GM12878 (cell line): ENCODE data around the gene EEPD1. TPM values are rescaled to one million over a fixed set of nuclear protein-coding genes. Genes with fewer than 3 reads are reported as not detected.

ENCODE experiments used
- ATAC-seq: fragments of 200-7000 bp; cut with Tn5 transposase; 3 replicates; pipeline ENCODE4 v1.9.1; 2020; ENCODE audit warnings: mild to moderate bottlenecking, moderate library complexity
- BruUV-seq: library from RNA; stranded (reverse); fragments of 400-500 nt; replicated peaks from 2 replicates; lab custom pipeline; 2021; lab: Mats Ljungman, UMichigan
- CTCF ChIA-PET: fragments of 300-600 bp; sonication (Branson Sonifier 250); formaldehyde crosslinking; extraction: SDS; loops from one replicate; lab custom pipeline; 2021; ENCODE audit warnings: inconsistent platforms; lab: Yijun Ruan, JAX
- POLR2A ChIA-PET: fragments of 350-600 bp; formaldehyde crosslinking; extraction: SDS; loops from one replicate; lab custom pipeline; 2021; ENCODE audit warnings: inconsistent platforms; lab: Charles Lee
- RAD21 ChIA-PET: fragments of 300-600 bp; sonication (Branson Sonifier 250); formaldehyde crosslinking; loops from one replicate; lab custom pipeline; 2023; ENCODE audit warnings: antibody characterized with exemption; ENCODE audit not compliant: unreplicated experiment; lab: Charles Lee
- SMC1A ChIA-PET: fragments of 300-600 bp; sonication (Branson Sonifier 250); formaldehyde crosslinking; loops from one replicate; lab custom pipeline; 2023; ENCODE audit not compliant: unreplicated experiment, uncharacterized antibody; lab: Charles Lee
- DNase-seq: peaks from one replicate; pipeline ENCODE4 v3.0.0-alpha.2; 2011; ENCODE audit warnings: low read depth, low spot score
- FAIRE-seq: peaks from 3 replicates; lab custom pipeline; 2011; peaks lifted over from hg19 to GRCh38; lab: Jason Lieb, UNC
- H2AFZ ChIP-seq: 2 replicates; pipeline ENCODE4 v1.6.0; 2011; ENCODE audit warnings: low read depth, low read length, control low read depth; ENCODE audit not compliant: control insufficient read depth
- H3K27ac ChIP-seq: 2 replicates; pipeline ENCODE4 v1.5.1; 2011; ENCODE audit warnings: control low read depth; ENCODE audit not compliant: control insufficient read depth, insufficient read depth
- H3K27me3 ChIP-seq, 2 experiments: replicated peaks in 1 of 2; 2 replicates each; pipeline versions ENCODE4 v1.6.0 to v1.6.1; 2011; ENCODE audit warnings: low read length in 1 of 2; ENCODE audit not compliant: control insufficient read depth in 2 of 2, insufficient read depth in 2 of 2
- H3K36me3 ChIP-seq, 2 experiments: 2 replicates each; pipeline ENCODE4 v1.5.1; 2011; ENCODE audit warnings: low read length in 1 of 2; ENCODE audit not compliant: control insufficient read depth in 2 of 2, insufficient read depth in 2 of 2
- H3K4me1 ChIP-seq: 2 replicates; pipeline ENCODE4 v1.6.1; 2011; ENCODE audit warnings: mild to moderate bottlenecking, low read length, moderate library complexity, mixed read lengths; ENCODE audit not compliant: control insufficient read depth, insufficient read depth
- H3K4me2 ChIP-seq: 2 replicates; pipeline ENCODE4 v1.6.0; 2011; ENCODE audit warnings: control low read depth; ENCODE audit not compliant: control insufficient read depth, insufficient read depth
- H3K4me3 ChIP-seq: fragments of 200-600 bp; sonication (generic); 2 replicates; pipeline ENCODE4 v1.5.1; 2016
- H3K79me2 ChIP-seq: 2 replicates; pipeline ENCODE4 v1.6.0; 2011; ENCODE audit warnings: low read length; ENCODE audit not compliant: control insufficient read depth, insufficient read depth
- H3K9ac ChIP-seq: 2 replicates; pipeline ENCODE4 v1.8.0; 2011; ENCODE audit warnings: low read length, control low read depth, mixed read lengths; ENCODE audit not compliant: control insufficient read depth, insufficient read depth
- H3K9me3 ChIP-seq: replicated peaks from 3 replicates; pipeline ENCODE4 v1.5.1; 2011; ENCODE audit warnings: mild to moderate bottlenecking, low read length; ENCODE audit not compliant: control insufficient read depth, insufficient read depth
- H4K20me1 ChIP-seq: 2 replicates; pipeline ENCODE4 v1.6.0; 2011; ENCODE audit not compliant: control insufficient read depth, insufficient read depth
- ASH2L ChIP-seq: fragments of 300-600, 200-600 bp; sonication (generic); IDR thresholded peaks from 2 replicates; pipeline ENCODE4 v1.6.1; 2017; ENCODE audit warnings: low read depth, mild to moderate bottlenecking, borderline replicate concordance
- EP300 ChIP-seq, 2 experiments: fragments of 150-350 bp in 1 of 2; IDR thresholded peaks; 2 replicates each; pipeline ENCODE4 v1.6.1; 2011 to 2012; ENCODE audit warnings: low read depth in 2 of 2, low read length in 2 of 2, borderline replicate concordance in 1 of 2, improper control_type of control experiment in 1 of 2, inconsistent platforms in 1 of 2; ENCODE audit not compliant: control insufficient read depth in 1 of 2
- HDAC2 ChIP-seq: fragments of 200-600 bp; sonication (generic); IDR thresholded peaks from 2 replicates; pipeline ENCODE4 v1.6.1; 2017
- HDGF ChIP-seq: fragments of 450-650 bp; IDR thresholded peaks from 2 replicates; pipeline ENCODE4 v1.6.1; 2016; ENCODE audit warnings: antibody characterized with exemption
- IKZF1 ChIP-seq: fragments of 450-650 bp; conservative IDR thresholded peaks from 2 replicates; pipeline ENCODE4 v1.6.1; 2017; ENCODE audit warnings: antibody characterized with exemption, mild to moderate bottlenecking
- KLF5 ChIP-seq: fragments of 450-650 bp; IDR thresholded peaks from 2 replicates; pipeline ENCODE4 v1.6.1; 2014; ENCODE audit warnings: mild to moderate bottlenecking; ENCODE audit not compliant: partially characterized antibody
- MLLT1 ChIP-seq: fragments of 450-650 bp; IDR thresholded peaks from 2 replicates; pipeline ENCODE4 v1.6.1; 2016; ENCODE audit warnings: mild to moderate bottlenecking
- NKRF ChIP-seq: fragments of 450-650 bp; conservative IDR thresholded peaks from 2 replicates; pipeline ENCODE4 v1.6.1; 2017; ENCODE audit warnings: mild to moderate bottlenecking, moderate library complexity
- PRDM15 ChIP-seq: fragments of 450-650 bp; formaldehyde crosslinking; IDR thresholded peaks from 2 replicates; pipeline ENCODE4 v1.4.0; 2020; ENCODE audit warnings: mild to moderate bottlenecking, moderate library complexity
- RBBP5 ChIP-seq: fragments of 200-600 bp; sonication (generic); conservative IDR thresholded peaks from 2 replicates; pipeline ENCODE4 v1.6.1; 2016
- SIN3A ChIP-seq: IDR thresholded peaks from 2 replicates; pipeline ENCODE4 v1.6.1; 2012; ENCODE audit warnings: low read depth, low read length, improper control_type of control experiment
- ZBED1 ChIP-seq: IDR thresholded peaks from 2 replicates; pipeline ENCODE4 v1.6.1; 2016; ENCODE audit warnings: borderline replicate concordance
- ZNF592 ChIP-seq: fragments of 450-650 bp; IDR thresholded peaks from 2 replicates; pipeline ENCODE4 v1.6.1; 2017; ENCODE audit warnings: mild to moderate bottlenecking, moderate library complexity
- ZNF622 ChIP-seq: fragments of 450-650 bp; IDR thresholded peaks from 2 replicates; pipeline ENCODE4 v1.6.1; 2017; ENCODE audit warnings: mild to moderate bottlenecking, inconsistent platforms
- WGBS: methylation state at CpG from one replicate; pipeline ENCODE4 v1.1.6; 2016; ENCODE audit warnings: low lambda C conversion rate; ENCODE audit not compliant: insufficient replicate concordance, insufficient coverage; ENCODE audit errors: missing lambda C conversion rate; 5-methylcytosine and 5-hydroxymethylcytosine counted together
- in situ Hi-C: fragments of 300-500 bp; cut with MboI; formaldehyde crosslinking; loops from 9 replicates; pipeline ENCODE4 v1.14.3; 2018; ENCODE audit warnings: mixed read lengths
- intact Hi-C: fragments of 100-400 bp; cut with micrococcal nuclease; formaldehyde crosslinking; loops from one replicate; pipeline ENCODE4 v1.14.2; 2022; ENCODE audit not compliant: unreplicated experiment
- polyA plus RNA-seq, 11 experiments: library from polyadenylated mRNA; depleted of rRNA in 4 of 11; unstranded in 6 of 11; stranded (reverse) in 5 of 11; fragments of >200 nt; fragmentation: Nextera tagmentation in 4 of 11; fragmentation: Illumina TruSeq in 1 of 11; extraction: Ambion mirVana in 4 of 11; extraction: Trizol in 1 of 11; gene quantifications; 1 replicate in 1 of 11; 2 replicates in 10 of 11; pipeline versions ENCODE4 v1.2.1 to v1.2.3, GENCODE V29; 2011 to 2016; ENCODE audit warnings: inconsistent platforms in 2 of 11, missing spikeins in 2 of 11, low read depth in 1 of 11
- total RNA-seq, 4 experiments: library from RNA; depleted of rRNA in 3 of 4; stranded (reverse); fragments of >200 nt in 3 of 4; fragmentation: Illumina TruSeq in 1 of 4; extraction: Trizol in 1 of 4; gene quantifications; 2 replicates each; pipeline versions ENCODE4 v1.2.1 to v1.2.3, GENCODE V29; 2013 to 2021

Gene EEPD1
- total and polyA plus RNA-seq, 10 of the 15 experiments (the other 5 are each of a cell fraction or from before 2014, with no cell fraction given) = 0.24 to 2.8 (median 0.86) TPM; not detected in 1

- CTCF ChIA-PET = interaction anchor here (1.0 kb wide), 1 partner anchor 126 kb away, joined by 3 read pairs; no protein-coding TSS in a partner anchor
- Histone ChIP-seq H3K27me3 (no peaks in the 10 kb centered on the region), H4K20me1 (no peaks in the 10 kb centered on the region), H2AFZ (no peak overlapping the region), H3K4me3 (no peak overlapping the region), H3K36me3 (no peaks in the 10 kb centered on the region), H3K79me2 (no peaks in the 10 kb centered on the region), H3K9me3 (no peaks in the 10 kb centered on the region), H3K4me2 (no peak overlapping the region), H3K9ac (no peak overlapping the region), H3K27ac (no peak overlapping the region), H3K4me1 (no peaks in the 10 kb centered on the region)
- intact Hi-C loops = no loop called here
- POLR2A ChIA-PET = interaction anchor here (1.1 to 1.2 kb wide), 2 partner anchors 10 kb away, joined by 3 to 4 read pairs; no protein-coding TSS in a partner anchor
- DNase-seq (no peak), FAIRE-seq (no peak), ATAC-seq (no peak)
- RAD21 ChIA-PET = no interaction called here
- no TSS peak for BruUV-seq
- WGBS = 91% methylated on average over 1 of the region's 1 CpG
- SMC1A ChIA-PET = interaction anchor here (0.8 to 1.7 kb wide), 3 partner anchors 9 to 15 kb away, joined by 3 to 4 read pairs (median 3); no protein-coding TSS in a partner anchor
- in situ Hi-C loops = no loop called here
- TF ChIP-seq ASH2L = no peak
- TF ChIP-seq MLLT1 = no peak
- TF ChIP-seq SIN3A = no peak
- TF ChIP-seq HDGF = no peak
- no peak for TF ChIP-seq KLF5
- no peak for TF ChIP-seq ZNF592
- TF ChIP-seq HDAC2 = no peak
- no peak for TF ChIP-seq ZBED1
- TF ChIP-seq PRDM15 (CRISPR knock-in tag) = no peak
- TF ChIP-seq RBBP5 = no peak
- TF ChIP-seq EP300 (IDR thresholded peaks at IDR 0.05; ENCODE audit: borderline replicate concordance in 1 of 2, control insufficient read depth in 1 of 2, low read depth in 2 of 2, low read length in 2 of 2) = no peak
- TF ChIP-seq ZNF622 = no peak
- TF ChIP-seq NKRF = no peak
- no peak for TF ChIP-seq IKZF1
Observed at GRCh38 chr7:36253699-36254098, 100.6 kb downstream of the EEPD1 start.
